Progenitor cell of endocrine pancreas (in vitro differentiated cells): Measurements from ENCODE around the gene CILP. TPM values are rescaled to one million over a fixed set of nuclear protein-coding genes. Genes with fewer than 3 reads are reported as not detected.

Source experiments
- DNase-seq: peaks from one replicate; pipeline ENCODE4 v3.0.0; 2021; ENCODE audit warnings: low spot score; ENCODE audit not compliant: unreplicated experiment
- H3K27ac Mint-ChIP-seq: 2 replicates; pipeline ENCODE4 v1.8.0; 2021; ENCODE audit warnings: mild to moderate bottlenecking, moderate library complexity, mixed read lengths
- H3K27me3 Mint-ChIP-seq: 2 replicates; pipeline ENCODE4 v1.8.0; 2021; ENCODE audit warnings: mixed read lengths
- H3K36me3 Mint-ChIP-seq: 2 replicates; pipeline ENCODE4 v1.8.0; 2022; ENCODE audit warnings: mixed read lengths; ENCODE audit not compliant: insufficient read depth
- H3K4me1 Mint-ChIP-seq: 2 replicates; pipeline ENCODE4 v1.8.0; 2021; ENCODE audit warnings: low read depth, mixed read lengths
- H3K4me3 Mint-ChIP-seq: 2 replicates; pipeline ENCODE4 v1.8.0; 2021; ENCODE audit warnings: low read depth, mild to moderate bottlenecking, moderate library complexity, mixed read lengths
- H3K9me3 Mint-ChIP-seq: 2 replicates; pipeline ENCODE4 v1.8.0; 2021; ENCODE audit warnings: low read depth, mixed read lengths
- total RNA-seq: library from RNA; stranded (reverse); gene quantifications from 2 replicates; pipeline ENCODE4 v1.2.1, GENCODE V29; 2021
- TF ChIP-seq, protein P1 (sequence below): fragments of 200-600 bp; sonication (generic); IDR thresholded peaks from one replicate; pipeline ENCODE4 v1.5.0; 2021; ENCODE audit warnings: antibody characterized with exemption, mild to moderate bottlenecking; ENCODE audit not compliant: unreplicated experiment

The CILP gene
- total RNA-seq, 1 donor from 2014 or later, result 0.29 TPM

DNA sequence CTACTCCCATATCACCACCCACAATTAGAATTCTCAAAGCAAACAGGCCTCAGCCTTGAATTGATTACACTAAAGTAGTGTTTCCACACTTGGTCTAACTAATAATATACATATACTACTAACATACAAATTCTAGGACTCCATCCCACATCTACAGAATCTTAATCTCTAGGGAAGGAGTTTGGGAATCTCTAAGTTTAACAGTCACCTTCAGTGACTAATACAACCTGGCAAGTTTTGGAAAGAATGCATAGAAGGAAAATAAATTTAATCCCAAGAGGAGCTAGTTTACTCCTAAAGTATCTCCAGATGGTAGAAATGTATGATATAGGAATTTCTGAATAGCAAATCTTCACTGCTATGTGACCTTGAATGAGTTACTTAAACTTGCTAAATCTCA, 35.2 kb downstream of the CILP start:
- Mint-ChIP-seq H3K27me3 (no peaks in the 10 kb centered on the region), H3K4me3 (no peak overlapping the region), H3K36me3 (peaks cover 24% of the 10 kb centered on the region), H3K27ac (no peak overlapping the region), H3K4me1 (peaks cover 3% of the 10 kb centered on the region), H3K9me3 (no peaks in the 10 kb centered on the region)
- no peak for DNase-seq
- TF ChIP-seq, protein P1, sequence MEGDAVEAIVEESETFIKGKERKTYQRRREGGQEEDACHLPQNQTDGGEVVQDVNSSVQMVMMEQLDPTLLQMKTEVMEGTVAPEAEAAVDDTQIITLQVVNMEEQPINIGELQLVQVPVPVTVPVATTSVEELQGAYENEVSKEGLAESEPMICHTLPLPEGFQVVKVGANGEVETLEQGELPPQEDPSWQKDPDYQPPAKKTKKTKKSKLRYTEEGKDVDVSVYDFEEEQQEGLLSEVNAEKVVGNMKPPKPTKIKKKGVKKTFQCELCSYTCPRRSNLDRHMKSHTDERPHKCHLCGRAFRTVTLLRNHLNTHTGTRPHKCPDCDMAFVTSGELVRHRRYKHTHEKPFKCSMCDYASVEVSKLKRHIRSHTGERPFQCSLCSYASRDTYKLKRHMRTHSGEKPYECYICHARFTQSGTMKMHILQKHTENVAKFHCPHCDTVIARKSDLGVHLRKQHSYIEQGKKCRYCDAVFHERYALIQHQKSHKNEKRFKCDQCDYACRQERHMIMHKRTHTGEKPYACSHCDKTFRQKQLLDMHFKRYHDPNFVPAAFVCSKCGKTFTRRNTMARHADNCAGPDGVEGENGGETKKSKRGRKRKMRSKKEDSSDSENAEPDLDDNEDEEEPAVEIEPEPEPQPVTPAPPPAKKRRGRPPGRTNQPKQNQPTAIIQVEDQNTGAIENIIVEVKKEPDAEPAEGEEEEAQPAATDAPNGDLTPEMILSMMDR, result no peak

DNA sequence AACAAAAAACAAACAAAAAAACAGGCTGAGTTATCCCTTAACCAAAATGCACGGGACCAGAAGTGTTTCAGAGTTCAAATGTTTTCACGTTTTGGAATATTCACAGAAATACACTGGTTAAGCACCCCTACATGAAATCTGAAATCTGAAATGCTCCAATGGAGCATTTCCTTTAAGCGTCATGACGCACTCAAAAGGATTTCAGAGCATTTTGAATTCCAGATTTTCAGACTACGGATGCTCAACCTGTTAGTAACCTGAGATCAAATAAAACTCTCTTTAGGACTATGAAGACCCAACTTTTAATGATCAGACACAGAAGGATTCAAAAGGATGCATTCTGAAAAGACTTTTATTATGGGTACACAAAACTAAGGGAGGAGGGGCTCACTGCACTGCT, 35.8 kb downstream of the CILP start:
- no peak for DNase-seq
- peaks cover 24% of the 10 kb centered on the region for H3K36me3 Mint-ChIP-seq
- H3K4me3 Mint-ChIP-seq, result no peak overlapping the region
- H3K4me1 Mint-ChIP-seq, result peaks cover 3% of the 10 kb centered on the region
- H3K27ac Mint-ChIP-seq, result no peak overlapping the region
- TF ChIP-seq, protein P1, result no peak
- no peaks in the 10 kb centered on the region for H3K9me3 Mint-ChIP-seq
- H3K27me3 Mint-ChIP-seq, result no peaks in the 10 kb centered on the region

DNA sequence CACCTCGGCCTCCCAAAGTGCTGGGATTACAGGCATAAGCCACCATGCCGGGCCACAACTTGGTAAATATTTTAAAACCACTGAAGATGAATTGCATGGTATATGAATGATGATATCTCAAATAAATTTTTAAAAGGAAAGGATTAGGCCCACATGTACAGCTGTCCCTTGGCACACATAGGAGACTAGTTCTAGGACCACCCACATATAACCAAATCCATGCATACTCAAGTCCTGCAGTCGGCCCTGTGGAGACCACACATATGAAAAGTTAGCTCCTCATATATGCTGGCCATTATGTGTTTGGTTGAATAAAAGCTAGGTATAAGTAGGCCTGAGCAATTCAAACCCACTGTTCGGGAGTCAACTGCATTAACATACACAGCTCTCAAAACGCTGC, 36.8 kb downstream of the CILP start:
- peaks cover 25% of the 10 kb centered on the region for H3K36me3 Mint-ChIP-seq

DNA sequence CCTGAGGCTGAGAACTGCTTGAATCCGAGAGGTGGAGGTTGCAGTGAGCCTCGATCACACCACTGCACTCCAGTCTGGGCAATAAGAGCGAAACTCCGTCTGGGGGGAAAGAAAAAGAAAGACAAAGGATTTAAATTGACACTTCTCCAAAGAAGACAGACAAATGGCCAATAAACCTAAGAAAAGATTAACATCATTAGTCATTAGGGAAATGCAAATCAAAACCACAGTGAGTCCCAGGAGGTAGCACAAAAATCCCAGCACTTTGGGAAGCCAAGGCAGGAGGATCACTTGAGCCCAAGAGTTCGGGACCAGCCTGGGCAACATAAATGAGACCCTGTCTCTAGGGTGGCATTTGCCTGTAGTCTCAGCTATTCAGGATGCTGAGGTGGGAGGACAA, 38.7 kb downstream of the CILP start:
- H3K36me3 Mint-ChIP-seq, result peaks cover 21% of the 10 kb centered on the region
- H3K4me3 Mint-ChIP-seq, result no peak overlapping the region
- peak overlapping the region; percentile 42 for H3K27ac Mint-ChIP-seq
- DNase-seq, result no peak
- no peaks in the 10 kb centered on the region for H3K27me3 Mint-ChIP-seq
- H3K9me3 Mint-ChIP-seq, result no peaks in the 10 kb centered on the region
- TF ChIP-seq, protein P1, result no peak
- H3K4me1 Mint-ChIP-seq, result peaks cover 3% of the 10 kb centered on the region

More for the DNA sequence above, 36.8 kb downstream of the CILP start:
- TF ChIP-seq, protein P1, result no peak
- Mint-ChIP-seq H3K9me3 (no peaks in the 10 kb centered on the region), H3K4me3 (no peak overlapping the region), H3K4me1 (peaks cover 3% of the 10 kb centered on the region), H3K27ac (no peak overlapping the region), H3K27me3 (no peaks in the 10 kb centered on the region)
- no peak for DNase-seq

DNA sequence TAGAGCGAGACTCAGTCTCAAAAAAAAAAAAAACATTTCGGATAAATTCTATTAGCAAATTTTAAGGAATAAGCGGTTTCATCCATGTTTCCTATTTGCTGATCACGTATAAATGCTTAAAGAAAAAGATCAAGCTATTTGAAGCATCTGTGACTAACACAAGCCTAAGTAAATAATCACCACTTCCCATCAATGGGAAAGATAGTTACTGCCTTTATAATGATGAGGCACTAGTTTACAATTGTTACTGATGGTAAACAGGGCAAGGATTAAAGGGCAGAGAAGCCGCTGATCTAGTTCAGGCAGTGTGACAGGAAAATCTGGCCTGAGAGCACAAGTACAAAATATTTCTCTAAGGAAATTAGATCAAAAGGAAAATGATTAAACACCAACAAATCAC, 39.8 kb downstream of the CILP start:
- Mint-ChIP-seq H3K9me3 (no peaks in the 10 kb centered on the region), H3K4me1 (peaks cover 3% of the 10 kb centered on the region), H3K27me3 (no peaks in the 10 kb centered on the region), H3K36me3 (peaks cover 19% of the 10 kb centered on the region), H3K27ac (no peak overlapping the region), H3K4me3 (no peak overlapping the region)
- no peak for DNase-seq
- TF ChIP-seq, protein P1, result no peak
